GM18502 (cell line): ENCODE data around the gene NKX1-1.

ENCODE experiments used
- ATAC-seq: cut with Tn5 transposase; IDR thresholded peaks from one replicate; pipeline ENCODE4 v1.9.1; 2021; ENCODE audit warnings: mild to moderate bottlenecking; ENCODE audit not compliant: unreplicated experiment, poor library complexity

NKX1-1 gene

DNA sequence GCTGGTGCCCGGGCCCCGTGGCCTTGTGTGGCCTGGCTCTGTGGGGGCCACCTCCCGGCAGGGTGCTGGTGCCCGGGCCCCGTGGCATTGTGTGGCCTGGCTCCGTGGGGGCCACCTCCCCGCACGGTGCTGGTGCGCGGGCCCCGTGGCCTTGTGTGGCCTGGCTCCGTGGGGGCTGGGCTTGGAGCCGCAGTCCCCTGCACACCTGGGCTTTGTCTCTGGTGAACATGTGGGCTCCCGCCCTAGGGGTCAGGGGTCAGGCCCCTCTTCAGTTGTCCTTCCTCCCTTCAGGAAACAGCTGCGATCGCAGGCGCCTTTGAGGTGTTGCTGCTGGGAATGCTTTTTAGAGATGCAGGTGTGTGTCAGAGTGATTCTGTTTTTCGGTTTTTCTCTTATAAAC, 42.0 kb downstream of the NKX1-1 start:
- no peak for ATAC-seq

DNA sequence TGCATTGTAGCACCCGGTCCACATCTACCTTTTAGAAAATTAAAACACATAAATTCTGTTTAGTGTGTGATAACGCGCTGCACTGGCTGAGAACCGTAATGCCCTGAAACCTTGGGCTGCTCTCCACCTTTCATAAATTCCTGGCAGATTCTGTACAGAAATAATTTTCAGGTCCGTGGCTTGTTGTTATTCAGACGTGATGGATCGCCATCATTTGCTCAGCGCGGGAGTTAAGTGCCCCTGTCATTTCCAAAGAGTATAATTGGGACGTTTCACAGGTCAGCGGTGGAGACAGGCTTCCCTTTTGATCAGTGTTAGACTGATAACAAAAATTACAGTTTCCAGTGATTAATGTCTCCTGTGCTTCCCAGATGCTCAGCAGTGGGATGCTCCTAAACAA, 42.7 kb downstream of the NKX1-1 start:
- ATAC-seq = no peak

DNA sequence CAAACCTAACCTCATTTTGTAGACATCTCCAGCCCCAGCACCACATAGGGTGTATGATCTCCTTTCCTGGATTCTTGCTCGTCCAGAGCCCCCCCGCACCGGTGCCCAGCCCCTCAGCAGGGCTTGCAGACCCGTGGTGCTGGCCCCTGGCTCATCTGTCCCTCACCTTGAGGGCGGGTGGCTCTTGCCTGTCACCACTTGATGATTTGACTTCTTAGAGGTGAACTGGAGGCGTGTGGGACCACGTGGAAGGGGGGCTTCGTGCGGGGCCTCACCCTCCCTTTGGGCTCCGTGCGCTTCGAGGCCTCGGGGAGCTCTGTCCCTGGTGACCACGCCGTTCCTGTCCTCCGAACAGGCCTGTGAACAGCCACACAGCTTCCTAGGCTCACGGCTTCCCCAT, 43.7 kb downstream of the NKX1-1 start:
- no peak for ATAC-seq

DNA sequence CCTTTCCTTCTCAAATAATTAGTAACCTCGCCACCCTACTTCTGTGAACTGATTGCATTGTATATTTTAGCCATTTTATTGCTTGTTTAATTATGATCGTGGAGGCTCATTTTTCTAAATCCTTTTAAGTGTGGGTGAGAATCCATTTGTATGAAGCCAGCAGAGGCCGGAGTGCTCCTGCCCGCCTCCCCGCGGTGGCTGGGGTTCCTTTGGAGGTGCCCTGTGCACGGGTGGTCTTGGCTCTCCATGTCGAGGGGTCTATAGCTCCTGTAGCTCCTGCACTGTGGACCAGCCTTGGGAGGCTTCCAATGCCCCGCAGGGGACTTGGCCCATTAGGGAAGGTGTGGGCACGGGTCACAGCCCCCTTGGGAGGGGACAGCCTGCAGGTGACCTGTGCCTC, 44.2 kb downstream of the NKX1-1 start:
- ATAC-seq = no peak

DNA sequence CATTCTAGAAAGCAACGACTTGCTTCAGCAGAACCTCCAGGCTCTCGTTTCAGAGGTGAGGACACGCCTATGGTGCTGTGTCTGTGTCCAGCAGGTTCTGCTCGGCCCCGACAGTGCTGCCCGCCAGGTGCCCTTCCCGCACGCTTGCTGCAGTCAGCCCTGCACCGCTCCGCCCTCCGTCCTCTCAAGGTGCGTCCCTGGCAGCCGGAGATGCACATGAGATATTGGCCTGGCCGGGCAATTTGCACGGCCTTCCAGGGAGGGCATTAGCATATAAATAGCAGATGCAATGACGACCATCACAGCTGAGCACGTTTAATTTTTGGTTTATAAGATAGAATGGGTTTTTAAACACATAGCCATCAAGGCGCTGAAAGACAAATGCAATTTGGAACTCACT, 44.8 kb downstream of the NKX1-1 start:
- ATAC-seq = no peak

DNA sequence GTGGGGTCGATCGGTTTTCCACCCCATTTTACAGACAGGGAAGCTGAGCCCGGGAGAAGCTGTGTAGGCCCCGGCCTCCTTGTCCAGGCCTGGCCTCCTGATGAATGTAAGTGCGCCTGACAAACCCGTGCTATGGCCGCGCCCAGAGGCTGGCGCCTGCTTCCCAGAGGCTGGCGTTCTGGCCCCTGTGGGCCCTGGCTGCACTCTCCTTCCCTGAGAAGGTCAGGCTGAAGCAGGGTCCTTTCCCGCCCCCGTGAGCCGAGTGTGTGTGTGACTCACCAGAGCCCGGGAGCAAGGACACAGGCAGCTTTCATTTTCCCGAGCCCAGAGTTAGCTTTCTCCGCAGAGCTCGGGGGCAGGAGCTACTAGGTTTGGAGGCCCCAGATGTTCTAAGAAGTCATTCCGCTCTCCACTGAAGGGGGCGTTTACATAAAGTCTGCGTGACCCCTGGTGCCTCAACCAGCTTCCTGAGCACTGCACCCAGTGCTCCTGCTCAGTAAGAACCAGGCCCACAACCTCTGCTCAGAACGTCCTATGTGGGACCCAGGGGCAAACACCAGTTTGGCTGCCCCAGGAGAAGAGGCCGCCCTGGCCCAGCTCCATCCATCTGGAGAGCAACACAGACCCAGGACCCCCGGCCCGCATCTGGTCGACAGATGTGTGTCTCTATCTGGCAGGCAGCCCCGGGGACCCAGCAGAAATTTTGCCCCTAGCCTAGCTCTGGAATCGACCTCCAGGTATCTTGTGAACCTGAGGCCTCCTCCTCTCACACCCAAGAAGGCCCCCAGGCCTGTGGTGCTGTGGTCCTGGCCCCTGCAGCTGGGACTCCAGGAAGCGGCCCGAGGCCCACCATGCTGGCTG, 45.6 kb downstream of the NKX1-1 start:
- no peak for ATAC-seq

DNA sequence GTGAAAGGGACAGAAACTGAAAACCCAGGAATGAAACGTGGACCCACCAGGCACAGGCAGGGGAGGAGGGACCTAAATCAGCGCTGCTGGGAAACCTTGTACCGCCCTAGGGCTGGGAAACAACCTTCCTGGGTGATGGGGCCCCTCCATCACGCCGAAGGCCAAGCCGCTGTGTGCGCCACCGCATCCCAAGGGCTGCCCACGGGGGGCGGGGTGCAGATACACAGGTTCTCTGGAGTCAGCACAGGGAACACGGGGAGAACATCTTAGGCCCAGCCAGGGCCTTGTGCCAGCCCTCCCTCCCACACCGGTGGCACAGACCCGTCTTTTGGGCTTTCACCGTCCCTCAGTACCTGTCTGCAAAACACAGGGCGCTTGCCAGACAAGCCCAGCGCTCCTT, 46.3 kb downstream of the NKX1-1 start:
- ATAC-seq = no peak

DNA sequence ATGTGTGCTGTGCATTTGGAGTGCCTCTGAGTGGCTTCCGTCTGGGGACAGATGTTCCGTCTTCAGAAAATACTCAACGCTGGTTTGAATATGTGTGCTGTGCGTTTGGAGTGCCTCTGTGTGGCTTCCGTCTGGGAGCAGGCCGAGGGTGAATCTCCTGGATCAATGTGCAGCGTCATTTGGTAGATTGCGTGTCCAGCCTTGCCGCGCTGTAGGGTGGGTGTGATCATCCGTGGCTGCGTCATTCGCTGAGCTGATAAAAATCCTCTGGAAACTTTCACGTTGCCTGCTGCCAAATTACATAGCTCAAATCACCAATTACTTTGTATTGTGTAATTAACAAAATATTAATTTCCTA, 47.1 kb downstream of the NKX1-1 start:
- no peak for ATAC-seq

DNA sequence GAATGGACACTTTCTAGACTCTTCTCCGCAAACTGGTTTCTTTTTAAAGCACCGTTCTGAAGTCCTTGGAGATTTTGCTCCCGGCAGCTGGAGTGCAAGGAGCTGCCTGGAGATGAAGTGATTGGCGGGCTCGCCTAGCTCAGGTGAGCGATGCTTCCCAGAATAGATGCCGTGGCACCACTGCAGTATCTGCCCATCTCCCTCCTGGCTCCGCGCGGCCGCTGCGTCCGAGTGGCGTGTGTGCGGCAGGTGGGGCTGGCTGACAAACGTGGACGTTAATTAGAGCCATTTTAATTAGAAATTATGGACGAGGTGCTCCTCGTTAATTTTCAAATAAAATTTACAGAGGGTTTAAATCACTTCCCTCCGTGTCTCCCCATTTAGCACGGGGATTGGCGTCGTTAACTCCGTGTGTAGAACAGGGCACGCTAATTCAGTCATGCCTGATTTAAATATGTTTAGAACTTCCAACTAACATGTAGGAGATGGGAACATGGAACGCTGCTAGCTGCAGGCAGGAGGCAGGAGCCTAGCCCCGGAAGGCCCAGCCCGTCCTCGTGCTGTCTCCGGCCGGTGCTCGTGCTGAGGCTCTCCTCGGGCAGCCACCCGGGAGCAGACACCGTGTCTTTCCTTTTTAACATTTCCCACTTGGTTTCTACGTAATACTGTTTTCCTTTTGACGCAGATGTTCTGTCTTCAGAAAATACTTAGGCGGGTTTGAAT, 47.7 kb downstream of the NKX1-1 start:
- no peak for ATAC-seq

DNA sequence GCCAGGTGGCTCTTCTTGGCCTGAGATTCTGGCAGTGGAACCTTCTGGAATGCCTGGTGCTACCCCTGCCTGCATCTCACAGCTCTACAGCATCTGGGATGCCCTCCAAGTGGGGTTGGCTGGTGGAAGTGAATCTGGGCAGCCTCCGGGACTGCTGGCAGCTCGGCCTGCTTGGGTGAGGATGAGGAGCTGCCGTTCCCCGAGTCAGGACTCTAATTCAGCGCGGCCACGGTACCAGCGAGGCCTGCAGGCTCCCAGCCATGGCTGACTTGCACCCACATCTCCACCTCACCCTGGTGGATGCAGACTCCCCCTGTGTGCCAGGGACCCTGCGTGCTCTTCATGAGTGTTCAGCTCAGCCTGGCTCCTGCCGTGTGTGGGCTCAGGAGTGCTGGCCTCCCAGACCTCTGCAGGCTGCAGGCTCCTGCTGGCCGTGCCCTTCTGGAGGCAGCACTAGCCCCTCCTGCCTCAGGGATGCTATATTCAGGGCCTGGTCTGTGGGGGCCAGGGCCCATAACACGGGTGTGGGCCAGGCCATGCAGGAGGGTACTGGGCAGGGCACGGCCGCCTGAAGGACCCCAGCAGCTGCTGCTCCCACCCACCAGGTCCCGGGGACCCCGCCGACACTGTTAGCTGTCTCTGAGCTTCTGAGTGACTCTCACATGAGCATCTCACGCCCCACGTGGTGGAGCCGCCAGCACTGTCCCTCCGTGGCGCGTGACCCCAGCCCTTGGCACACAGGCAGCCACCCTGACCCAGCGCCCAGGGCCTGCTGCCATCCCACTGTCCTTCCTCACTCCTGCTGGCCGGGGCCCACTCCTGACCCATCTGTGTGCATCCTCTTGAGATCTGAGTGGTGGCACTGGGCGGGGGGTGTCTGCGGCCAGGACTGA, 48.6 kb downstream of the NKX1-1 start:
- ATAC-seq = no peak

DNA sequence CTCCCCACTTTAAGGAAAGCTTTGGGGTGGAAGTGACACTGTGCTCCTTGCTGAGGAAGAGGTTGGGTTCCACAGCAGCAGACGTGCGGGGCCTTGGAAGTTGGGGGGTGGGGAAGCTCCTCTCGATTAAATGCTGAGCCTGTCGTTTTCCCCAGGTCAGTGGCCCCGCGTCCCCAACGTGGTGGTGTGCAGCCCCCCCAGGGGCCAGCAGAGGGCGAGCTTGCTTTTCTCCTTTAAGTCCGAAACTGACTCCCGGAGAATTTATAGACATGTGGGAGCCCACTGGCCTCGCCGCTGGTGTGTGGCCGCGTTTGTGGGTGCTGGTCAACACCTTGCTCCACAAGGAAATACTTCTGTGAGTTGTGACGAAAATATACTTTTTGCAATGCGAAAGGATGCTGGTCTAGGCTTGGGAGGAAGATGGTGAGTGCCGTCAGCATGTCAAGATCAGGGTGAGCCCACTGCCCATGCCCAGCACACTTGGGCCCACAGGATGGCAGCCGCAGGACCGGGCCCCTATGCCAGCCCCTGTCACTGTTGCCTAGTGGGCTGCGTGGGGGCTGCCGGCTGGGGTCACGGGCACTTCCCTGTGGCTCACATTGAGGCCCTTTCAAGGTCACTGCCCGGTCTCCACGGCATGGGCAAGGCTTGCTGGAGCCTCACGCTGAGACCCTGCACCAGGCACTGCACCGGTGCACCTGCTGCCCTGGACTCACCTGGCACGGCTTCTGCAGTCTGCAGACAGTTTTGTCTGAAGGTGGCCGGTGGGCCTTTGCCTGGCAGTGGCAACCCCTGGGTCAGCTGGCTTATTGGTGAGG, 49.9 kb downstream of the NKX1-1 start:
- ATAC-seq = no peak

DNA sequence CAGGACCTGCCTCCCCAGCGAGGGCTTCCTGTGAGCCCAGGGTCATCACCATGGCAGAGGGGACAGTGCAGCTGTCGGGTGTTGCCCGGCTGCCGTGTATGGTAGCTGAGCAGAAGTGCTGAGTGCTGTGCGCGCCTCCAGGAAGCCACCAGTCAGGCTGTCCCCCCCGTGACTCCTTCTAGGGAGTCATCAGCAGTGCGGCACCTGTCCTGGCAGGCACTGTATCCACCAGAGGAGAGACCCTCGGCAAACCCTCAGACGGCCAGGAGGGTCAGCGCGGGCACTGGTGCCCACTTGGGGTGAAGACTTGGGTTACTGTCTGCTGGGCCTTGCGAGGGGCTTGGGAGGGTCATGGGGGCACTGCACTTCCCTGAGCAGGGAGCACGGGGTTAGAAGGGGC, 50.9 kb downstream of the NKX1-1 start:
- ATAC-seq = no peak

DNA sequence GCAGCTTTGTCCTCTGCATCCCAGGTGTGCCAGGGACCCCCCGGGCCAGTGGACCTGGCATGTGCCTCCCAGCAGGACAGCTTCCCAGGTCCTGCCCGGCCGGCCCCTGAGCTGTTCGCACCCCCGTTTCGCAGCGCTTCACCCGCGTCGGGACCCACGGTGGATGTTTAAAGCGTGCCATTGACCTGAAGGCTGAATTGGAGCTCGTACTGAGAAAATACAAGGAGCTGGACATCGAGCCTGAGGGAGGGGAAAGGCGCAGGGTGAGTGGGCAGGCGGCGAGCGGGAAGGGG, 51.3 kb downstream of the NKX1-1 start:
- no peak for ATAC-seq

DNA sequence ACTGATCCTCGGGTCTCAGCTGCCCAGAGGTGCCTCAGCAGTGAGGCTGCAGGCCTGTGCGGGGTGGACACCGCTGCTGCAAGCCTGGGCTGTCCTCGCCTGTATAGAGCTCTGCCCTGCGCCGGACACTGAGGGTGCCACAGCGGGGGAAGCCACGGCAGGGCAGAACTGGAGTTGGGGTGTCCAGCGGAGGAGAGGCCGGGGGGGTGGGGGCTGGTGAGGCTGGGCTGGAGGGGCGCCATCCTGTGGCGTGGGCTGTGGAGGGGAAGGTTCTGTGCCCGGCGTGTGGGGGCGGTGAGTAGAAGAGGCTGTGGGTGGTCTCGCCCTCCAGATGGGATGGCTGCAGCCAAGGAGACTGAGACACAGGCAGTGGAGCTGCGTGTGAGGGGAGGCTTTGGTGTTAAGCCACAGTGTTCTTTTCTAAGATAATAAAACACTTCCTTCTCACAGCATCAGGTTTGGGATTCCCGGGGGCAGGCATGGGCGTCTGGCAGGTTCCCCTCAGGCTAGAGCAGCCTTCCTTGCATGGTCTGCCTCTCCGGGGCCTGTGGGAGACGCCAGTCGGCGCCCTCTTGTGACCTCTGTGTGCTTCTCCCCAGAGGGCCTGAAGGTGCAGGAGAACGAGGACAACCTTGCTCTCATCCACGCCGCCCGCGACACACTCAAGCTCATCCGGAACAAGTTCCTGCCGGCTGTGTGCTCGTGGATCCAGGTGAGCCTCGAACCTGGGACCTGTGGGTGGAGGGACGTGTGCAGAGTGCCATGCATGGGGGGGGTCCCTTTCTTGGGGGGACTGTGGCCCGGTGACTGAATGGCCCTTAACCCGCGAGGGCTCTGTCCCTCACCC, 51.9 kb downstream of the NKX1-1 start:
- no peak for ATAC-seq

DNA sequence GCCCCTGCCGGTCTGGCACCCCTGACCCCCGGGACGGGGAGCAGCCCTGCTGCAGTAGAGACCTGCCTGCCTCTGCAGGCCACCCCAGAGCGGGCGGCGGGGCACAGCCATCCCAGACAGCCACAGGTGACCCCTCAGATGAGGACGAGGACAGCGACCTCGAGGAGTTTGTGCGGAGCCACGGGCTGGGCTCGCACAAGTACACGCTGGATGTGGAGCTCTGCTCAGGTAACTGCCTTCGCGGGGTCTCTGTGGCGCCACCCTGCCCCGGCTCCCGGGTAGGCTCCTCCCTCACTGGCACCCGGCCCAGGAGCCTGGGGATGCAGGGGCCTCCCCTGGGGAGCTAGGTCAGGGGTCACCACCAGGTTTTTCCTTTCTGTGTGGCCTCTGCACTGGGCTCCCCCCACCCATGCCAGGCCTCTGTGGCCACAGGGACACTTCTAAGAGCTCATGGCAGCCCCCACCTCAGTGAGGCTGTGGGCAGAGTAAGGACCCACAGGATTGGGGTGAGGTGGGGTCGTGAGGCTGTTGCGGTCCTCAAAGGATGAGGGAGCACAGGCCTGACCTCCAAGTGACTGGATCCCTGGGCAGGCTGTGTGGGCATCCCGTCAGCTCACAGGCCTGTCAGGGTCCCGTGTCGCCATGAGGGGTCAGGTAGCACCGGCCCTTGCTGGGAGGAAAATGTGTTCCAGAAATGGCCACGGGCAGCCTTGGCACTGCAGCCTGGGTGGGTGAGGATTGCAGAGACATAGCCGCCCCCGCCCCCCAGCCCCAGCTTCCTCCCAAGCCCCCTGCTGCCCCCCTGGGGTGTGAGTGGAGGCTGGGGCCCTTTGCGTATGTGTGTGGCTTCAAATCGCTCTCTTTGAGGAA, 52.8 kb downstream of the NKX1-1 start:
- no peak for ATAC-seq
